HUES48 (cell line): ENCODE results near the gene CD151.

ENCODE experiments used
- H3K27ac ChIP-seq: one replicate; pipeline ENCODE4 v1.7.0; 2013; ENCODE audit warnings: low read depth, low read length, inconsistent platforms
- H3K27me3 ChIP-seq: 2 replicates; pipeline ENCODE4 v1.6.1; 2013; ENCODE audit warnings: mild to moderate bottlenecking, low read length; ENCODE audit not compliant: control insufficient read depth, insufficient read depth
- H3K36me3 ChIP-seq: 2 replicates; pipeline ENCODE4 v1.6.1; 2013; ENCODE audit warnings: low read length; ENCODE audit not compliant: control insufficient read depth, insufficient read depth
- H3K4me1 ChIP-seq: 2 replicates; pipeline ENCODE4 v1.6.1; 2013; ENCODE audit warnings: mild to moderate bottlenecking, low read length; ENCODE audit not compliant: control insufficient read depth, insufficient read depth
- H3K4me3 ChIP-seq: 2 replicates; pipeline ENCODE4 v1.5.1; 2013; ENCODE audit warnings: mild to moderate bottlenecking, low read depth, low read length
- H3K9ac ChIP-seq: 2 replicates; pipeline ENCODE4 v1.6.1; 2013; ENCODE audit warnings: mild to moderate bottlenecking, low read depth, low read length, moderate library complexity
- H3K9me3 ChIP-seq: 2 replicates; pipeline ENCODE4 v1.6.1; 2013; ENCODE audit warnings: low read length; ENCODE audit not compliant: control insufficient read depth, insufficient read depth

CD151 gene

GRCh38 chr11:886568-886967 is 53.8 kb downstream of the CD151 start:
- H3K27ac ChIP-seq, result no peak overlapping the region
- peaks cover 40% of the 10 kb centered on the region for H3K36me3 ChIP-seq
- H3K9me3 ChIP-seq, result no peaks in the 10 kb centered on the region
- no peak overlapping the region for H3K4me3 ChIP-seq
- no peaks in the 10 kb centered on the region for H3K4me1 ChIP-seq
- H3K9ac ChIP-seq, result no peak overlapping the region
- H3K27me3 ChIP-seq, result no peaks in the 10 kb centered on the region

GRCh38 chr11:887589-887988 is 54.8 kb downstream of the CD151 start:
- peaks cover 34% of the 10 kb centered on the region for H3K36me3 ChIP-seq
- no peak overlapping the region for H3K27ac ChIP-seq
- no peak overlapping the region for H3K9ac ChIP-seq
- H3K4me1 ChIP-seq, result no peaks in the 10 kb centered on the region
- H3K4me3 ChIP-seq, result no peak overlapping the region
- no peaks in the 10 kb centered on the region for H3K27me3 ChIP-seq
- no peaks in the 10 kb centered on the region for H3K9me3 ChIP-seq
